ENCODE measurements around the gene MYO16.

Gene MYO16

DNA sequence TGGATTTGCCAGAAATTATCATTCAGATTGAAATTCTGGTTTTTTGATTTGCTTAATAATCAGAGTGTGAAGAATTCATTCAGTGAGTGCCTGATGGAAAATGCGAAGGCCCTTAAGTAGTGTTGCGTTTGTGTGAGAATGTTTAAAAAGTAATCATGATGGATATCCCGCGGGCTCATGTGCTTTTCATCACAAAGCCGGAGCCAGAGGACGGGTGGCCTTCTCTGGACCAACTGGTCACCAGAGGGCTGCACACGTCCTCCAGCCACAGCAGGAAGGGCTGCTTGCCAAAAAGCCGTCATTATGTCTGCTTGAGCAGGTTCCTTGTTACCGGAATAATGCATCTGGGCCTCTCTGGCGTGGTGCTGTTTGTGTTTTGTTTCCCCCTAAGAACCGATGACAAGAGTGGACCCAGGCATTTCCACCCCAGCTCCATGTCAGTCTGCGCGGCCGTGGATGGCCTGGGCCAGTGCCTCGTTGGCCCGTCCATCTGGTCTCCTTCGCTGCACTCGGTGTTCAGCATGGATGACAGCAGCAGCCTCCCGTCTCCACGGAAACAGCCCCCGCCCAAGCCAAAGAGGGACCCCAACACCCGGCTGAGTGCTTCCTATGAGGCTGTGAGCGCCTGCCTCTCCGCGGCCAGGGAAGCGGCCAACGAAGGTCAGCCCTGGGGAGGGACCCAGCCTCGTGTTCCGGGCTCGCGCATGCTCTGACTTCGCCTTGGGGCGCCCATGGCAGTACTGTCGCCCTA lies 497.7 kb downstream of the MYO16 start:
- DNase-seq (ENCODE audit: low read depth), result no peak

DNA sequence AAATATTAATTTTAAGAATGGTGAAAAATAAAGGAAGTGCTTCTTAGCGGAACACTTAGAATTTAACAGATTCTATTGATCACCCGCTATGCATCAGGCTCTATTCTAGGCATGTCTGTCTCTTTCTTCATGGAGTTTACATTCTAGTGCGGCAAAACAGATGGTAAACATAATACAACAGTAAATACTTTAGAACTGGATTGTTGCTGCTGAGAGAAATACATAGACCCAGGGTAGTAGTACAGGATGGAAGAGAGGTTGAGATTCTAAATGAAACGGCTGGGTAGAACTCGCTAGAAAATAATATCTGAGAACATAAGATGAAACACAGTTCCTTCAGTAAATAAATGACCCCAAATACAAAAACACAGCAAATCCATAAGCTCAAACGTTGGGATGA lies 498.7 kb downstream of the MYO16 start:
- DNase-seq (ENCODE audit: low read depth), result no peak

DNA sequence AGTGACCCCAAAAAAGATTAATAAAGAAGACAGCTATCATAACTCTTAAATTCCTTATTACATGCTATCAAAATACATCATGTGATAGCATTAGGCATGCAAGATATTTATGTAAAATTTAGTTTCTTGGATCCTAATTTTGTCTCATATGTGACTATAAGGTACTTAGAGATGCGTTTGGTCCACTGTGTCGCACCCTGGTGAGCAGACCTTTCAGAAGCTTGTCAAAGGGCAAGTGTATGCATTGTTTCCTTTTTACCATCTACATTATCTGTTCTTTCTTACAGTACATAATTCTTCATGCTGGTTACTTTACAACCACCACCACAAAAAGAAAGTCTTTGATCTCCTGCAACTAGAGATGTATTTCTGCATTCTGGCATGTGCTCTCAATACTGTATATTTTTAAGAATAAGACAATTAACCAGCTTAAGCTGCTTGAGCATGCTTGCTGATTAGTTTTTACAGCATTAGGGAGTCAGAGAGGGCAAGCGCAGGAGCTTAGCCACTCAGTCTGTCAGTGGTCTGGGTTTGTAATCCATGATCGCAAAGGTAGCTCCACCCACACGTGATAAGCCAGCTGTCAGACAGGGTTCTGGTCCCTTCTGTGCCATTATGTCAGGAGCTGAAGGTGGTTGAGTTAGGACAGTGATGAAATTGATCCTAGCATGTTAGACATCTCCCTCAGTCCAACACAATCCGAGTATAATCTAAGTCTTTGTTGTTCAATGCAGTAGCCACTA lies 500.9 kb downstream of the MYO16 start:
- no peak for DNase-seq (ENCODE audit: low read depth)

DNA sequence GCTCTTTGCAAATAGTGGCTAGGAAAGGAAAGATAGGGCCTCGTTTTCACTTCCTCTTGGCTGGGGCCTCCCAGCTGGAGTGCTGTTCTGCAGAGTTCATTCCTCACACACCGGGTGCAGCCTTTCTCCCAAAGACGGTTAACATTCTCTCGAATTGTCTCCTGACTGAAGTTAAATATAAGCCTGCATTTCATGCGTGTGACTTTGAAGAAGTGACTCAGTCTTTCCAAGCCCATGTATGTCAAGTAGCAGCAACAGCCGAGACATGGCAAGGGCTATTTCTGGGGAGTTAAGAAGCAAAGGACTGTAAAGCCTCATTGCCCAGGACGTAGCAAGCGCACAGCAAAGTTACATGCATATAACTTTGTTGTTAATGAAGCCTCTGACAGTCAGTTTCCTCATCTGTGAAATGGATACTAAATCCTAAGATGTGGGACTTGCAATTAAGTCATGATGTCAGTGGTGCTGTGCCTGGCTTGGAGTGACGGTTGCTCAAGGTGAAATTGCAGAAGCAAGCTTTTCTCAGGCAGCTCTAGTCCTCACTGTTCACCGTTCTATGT lies 502.4 kb downstream of the MYO16 start:
- DNase-seq (ENCODE audit: low read depth), result no peak

DNA sequence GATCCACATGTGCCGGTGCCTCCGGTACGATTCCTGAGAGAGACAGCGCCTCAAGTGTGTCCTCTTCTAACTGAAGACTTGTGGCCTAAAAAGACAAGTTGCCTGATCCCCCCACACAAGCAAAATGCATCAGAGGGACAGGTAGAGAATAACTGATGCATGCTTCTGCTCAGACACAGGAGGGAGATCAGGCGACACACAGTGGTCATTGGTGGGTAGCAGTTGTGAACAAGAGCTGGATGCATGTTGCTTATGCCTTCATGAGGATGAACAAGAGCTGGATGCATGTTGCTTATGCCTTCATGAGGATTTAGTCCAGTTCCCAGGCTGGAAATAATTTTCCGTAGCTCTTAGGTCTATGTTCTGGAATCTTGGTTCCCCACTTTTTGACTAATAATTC lies 505.6 kb downstream of the MYO16 start:
- no peak for DNase-seq (ENCODE audit: low read depth)

DNA sequence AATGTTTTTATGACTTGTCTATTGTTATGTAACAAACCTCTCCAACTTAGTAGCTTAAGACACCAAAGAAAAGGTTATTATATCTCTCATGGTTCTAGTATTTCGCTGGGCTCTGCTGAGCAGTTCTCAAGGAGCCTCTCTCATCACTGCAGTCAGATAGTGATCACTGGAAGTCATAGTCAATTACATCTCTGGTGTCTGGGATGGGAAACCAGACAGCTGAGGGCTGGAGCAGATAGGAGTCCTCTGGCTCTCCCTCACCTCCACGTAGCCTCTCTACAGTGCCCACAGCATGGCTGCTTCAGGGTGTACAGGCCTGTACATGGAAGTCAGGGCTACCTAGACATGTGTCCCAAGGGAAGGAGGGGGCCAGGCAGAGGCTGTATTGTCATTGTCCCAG lies 507.5 kb downstream of the MYO16 start:
- DNase-seq (ENCODE audit: low read depth), result no peak

DNA sequence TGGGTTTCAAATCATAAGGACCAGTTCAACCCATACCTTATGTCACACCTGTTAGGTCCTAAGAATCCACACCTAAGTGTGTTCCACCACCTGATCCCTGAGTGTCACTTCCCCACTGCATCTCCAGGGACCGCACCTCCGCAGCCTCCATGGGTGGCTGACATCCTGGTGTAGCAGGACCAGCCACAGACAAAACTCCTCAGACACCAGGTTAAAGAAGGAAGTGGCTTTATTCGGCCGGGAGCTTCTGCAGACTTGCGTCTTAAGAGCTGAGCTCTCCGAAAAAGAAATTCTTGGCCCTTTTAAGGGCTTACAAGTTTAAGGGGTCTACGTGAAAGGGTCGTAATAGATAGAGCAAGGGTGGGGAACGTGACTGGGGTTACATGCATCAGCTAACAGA lies 509.9 kb downstream of the MYO16 start:
- no peak for DNase-seq (ENCODE audit: low read depth)

DNA sequence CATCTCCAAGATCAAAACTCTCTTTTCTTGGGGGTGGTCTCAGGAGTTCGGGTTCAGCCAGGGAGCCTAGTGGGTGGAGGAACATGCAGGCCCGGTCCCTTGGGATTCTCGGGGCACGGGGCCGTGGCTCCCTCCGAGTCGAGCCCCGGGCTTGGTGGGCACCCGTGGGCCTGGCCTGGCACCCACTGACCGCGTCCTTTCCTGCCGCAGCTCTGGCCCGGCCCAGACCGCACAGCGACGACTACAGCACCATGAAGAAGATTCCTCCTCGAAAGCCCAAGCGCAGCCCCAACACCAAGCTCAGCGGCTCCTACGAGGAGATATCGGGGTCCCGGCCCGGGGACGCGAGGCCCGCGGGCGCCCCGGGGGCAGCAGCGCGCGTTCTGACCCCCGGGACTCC lies 510.6 kb downstream of the MYO16 start:
- DNase-seq (ENCODE audit: low read depth), result no peak

DNA sequence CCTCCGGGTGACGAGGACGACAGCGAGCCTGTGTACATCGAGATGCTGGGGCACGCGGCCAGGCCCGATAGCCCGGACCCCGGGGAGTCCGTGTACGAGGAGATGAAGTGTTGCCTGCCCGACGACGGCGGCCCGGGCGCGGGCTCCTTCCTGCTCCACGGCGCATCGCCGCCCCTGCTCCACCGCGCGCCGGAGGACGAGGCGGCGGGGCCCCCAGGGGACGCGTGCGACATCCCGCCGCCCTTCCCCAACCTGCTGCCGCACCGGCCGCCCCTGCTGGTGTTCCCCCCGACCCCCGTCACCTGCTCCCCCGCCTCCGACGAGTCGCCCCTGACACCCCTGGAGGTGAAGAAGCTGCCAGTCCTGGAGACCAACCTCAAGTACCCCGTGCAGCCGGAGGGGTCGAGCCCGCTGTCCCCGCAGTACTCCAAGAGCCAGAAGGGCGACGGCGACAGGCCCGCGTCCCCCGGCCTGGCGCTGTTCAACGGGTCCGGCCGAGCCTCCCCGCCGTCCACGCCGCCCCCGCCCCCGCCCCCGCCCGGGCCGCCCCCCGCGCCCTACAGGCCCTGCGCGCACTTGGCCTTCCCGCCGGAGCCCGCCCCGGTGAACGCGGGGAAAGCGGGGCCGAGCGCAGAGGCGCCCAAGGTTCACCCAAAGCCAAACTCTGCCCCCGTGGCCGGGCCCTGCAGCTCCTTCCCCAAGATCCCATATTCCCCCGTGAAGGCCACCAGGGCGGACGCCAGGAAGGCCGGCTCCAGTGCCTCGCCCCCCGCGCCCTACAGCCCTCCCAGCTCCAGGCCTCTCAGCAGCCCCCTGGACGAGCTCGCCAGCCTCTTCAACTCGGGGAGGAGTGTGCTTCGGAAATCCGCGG lies 511.3 kb downstream of the MYO16 start:
- DNase-seq (ENCODE audit: low read depth), result no peak

DNA sequence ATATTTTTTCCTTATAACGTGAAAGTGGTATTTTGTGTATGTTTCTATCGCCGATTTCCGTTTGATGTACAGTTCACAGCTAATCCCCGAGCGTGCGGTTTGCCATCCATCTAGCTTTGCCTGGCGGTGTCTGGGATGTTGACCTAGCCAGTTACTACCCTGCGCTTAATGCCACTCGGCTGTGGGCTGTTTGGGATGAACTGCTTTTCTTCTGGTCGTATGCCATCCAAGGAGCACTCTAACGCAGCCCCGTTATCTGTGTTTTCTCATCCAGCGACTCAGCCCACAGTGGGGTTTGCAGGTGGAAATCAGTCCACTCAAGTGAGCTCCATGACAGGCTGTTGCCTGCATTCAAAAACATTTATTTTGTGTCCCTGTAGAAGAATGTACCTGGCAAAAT lies 512.3 kb downstream of the MYO16 start:
- DNase-seq (ENCODE audit: low read depth), result no peak

DNA sequence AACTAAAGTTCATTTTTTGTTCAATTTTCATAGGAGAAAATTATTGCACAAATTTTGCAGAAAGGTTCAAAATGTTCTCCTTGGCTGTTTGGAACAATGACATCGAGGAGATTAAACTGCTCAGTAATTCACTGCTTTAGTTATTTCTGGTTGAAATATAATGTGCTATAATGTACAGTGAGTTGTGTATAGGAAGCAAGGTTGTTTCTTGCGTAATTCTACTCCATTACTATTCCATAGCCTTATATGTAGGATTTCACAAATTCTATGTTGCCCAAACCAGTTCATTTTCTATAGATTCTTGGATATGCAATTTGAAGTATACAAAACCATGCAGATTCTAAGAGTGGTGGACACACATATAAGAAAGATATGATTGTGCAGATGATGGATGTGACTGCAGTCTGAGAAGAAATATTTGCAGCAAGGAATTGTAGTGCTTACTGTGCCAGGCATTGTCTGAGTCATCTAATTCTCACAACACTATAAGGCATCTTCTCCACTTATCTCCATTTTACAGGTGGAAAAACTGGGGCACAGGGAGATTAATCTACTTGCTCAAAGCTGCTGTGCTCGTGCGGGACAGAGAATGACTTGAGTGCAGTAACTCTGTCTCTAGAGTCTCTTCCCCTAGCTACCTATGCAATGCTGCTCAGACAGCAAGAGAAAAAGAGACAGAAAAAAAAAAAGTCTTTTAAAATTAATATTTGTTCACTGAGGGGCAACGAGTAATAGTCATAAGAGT lies 515.5 kb downstream of the MYO16 start:
- no peak for DNase-seq (ENCODE audit: low read depth)

DNA sequence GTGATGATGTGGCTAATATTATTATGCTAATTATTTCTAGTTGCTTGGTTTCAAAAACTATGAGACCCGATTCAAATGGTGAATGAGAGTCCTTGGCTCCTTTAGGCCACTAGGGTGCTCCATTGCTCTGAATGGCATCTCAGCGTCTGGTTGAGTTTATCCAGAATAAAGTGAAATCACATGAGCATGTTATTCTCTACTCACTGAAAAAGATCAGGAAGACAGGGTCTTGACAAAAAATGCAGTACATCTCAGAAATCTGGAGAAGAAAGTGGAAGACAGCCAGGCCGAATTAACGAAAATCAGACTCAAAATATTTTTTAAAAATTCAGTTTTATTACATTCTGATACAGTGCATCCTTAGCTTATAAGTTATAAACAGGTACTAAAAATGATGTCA lies 516.2 kb downstream of the MYO16 start:
- no peak for DNase-seq (ENCODE audit: low read depth)

DNA sequence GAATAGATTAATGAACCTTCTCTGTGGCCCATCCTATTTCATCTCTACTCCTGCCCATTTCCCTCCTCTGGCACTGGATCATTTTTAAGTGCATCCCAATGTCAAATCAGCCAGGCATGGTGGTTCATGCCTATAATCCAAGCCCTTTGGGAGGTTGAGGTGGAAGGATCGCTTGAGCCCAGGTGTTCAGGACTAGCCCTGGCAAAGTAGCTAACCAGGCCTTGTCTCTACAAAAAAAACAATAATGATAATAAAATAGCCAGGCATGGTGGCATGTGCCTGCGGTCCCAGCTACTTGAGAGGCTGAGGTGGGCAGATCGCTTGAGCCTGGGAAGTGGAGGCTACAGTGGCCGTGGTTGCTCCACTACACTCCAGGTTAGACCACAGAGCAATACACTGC lies 517.0 kb downstream of the MYO16 start:
- DNase-seq (ENCODE audit: low read depth), result no peak

DNA sequence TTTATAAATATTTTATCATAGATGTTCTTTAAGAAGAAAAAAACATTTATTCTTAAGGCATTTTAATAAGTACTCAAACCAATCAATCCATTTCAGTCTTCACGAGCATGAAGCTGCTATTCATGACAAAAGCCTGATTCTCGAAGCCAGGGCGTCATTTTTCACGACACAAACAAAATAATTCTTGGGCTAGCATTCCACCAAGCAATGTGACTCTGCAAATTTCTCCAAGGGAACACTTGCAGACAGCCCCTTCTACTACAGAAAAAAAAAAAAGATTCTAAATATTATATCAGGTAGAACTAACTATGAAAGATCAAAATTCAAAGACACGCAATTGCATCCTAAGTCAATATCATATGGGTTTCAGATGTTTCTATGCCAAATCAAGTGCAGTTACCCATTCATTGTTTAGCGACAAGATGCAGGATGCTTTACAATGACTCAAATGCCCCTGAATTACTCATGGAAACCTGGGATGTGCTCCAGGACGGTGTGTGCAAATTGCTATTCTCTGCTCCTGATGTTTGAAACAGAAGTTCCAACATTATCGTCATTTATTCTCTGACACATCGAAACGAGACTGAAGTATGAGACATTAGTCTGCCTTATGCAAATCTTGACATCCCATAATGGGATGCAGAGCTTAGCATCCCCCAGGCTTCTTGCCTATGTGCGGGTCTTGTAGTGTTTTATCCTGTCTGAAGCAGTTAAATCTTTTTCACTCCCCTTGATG lies 517.7 kb downstream of the MYO16 start:
- DNase-seq (ENCODE audit: low read depth), result peak; percentile 80

DNA sequence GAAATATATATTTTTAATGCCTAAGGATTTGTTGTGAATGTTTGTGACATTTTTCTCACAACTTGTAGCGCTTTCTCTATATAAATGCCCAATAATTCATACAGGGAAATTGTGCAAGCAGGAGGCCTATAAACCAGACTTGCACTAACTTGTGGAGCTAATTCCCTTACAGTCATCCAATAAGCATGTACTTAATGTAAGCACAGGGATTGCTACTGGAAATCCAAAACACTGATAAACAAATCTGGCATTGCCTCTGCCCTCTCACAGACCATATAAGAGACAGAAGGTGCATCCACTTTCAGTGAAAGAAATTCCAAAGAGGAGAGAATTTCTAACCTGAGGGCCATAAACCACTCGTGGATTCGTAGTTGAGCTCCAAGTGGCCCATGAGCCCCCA lies 518.8 kb downstream of the MYO16 start:
- no peak for DNase-seq (ENCODE audit: low read depth)

DNA sequence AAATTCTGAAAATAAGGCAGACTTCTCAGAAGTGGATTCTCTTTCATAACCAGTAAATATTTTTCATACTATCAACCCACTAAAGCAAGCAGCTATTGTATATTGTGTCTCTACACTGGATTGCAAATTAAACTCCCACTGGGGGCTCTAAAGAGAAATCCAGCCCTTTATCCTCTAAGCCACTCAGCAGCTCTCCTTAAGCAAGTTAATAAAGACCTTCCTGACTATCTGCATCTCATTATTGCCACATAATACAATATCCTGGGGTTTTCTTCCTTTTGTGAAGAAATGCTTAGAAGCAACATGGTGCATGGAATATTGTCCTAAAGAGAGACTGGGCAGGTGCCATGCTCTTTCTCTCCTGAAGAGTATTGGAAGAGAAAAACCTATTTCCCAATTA lies 521.3 kb downstream of the MYO16 start:
- no peak for DNase-seq (ENCODE audit: low read depth)

DNA sequence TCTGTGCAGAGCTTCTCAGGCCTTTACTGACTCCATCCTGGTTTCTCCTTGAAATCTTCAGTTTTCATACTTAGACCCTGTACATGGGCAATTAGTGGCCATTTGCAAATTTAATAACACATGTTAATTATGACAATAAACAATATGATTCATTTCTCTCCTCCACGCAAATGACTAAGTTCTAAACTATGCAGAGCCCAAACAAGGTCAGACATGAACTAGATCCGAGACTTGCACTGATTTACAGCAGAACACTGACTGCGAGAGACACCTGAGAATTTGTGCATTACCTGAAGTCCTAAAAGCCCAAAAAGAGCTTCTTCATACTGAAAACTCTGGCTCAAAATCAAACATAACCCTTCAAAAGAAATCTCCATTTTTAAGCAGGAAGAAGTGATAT lies 521.8 kb downstream of the MYO16 start:
- no peak for DNase-seq (ENCODE audit: low read depth)

DNA sequence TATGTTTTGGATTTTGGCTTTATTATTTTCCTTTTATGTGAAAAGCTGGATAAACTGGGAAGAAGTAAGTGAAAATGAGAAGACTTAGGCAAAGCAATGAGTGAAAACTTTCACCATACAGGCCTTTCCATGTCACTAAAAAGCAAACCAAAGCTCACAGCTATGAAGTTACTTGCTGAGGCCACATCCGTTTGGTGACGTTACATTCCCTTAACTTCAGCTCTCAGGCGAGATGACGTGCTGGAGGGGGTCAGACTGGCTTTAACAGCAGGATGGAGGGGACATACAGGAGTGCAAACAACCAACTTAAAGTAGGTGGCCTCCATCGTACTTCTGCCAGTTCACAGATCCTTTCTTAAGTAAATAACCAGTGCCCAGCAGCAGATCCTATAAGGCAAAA lies 522.3 kb downstream of the MYO16 start:
- DNase-seq (ENCODE audit: low read depth), result no peak

DNA sequence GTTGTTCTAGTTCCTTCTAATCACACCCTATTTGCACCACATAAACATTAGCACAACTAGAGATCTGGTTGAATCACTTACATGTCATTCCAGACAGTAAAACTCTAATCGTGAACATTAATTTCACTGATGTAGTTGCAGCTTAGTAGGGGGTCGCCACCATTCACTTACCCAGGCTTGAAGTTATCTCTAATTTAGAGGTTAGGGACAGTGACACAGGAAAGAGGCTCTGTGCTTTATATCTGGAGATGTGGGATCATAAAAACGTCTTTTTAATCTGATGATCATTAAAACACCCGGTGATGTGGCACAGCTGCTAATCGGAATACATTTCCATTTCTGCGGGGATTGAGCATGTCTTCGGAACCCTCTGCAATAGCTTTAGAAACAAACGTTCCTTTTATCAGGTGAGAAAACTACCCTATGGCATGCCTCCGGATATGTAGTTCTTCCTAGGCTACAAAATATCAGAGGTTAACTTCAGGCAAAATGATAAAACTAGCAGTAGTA lies 523.0 kb downstream of the MYO16 start:
- no peak for DNase-seq (ENCODE audit: low read depth)

DNA sequence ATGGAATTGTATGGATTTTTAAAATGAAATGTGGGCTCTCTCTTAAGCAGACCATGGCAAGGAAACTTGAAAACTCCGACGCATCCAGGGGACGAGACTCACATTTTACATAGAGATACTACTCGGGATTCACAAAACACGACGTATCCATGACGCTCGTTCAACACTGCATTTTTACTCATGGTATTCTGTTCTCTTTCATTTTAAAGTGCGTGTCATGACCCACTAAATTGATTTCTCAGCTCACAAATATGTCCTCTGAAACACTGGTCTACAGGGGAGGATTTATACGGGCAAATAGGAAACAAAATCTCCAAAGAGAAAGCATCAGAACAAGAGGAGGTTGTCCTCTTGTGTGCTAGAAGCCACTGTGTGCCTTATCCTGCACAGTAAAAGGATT lies 523.5 kb downstream of the MYO16 start:
- no peak for DNase-seq (ENCODE audit: low read depth)

DNA sequence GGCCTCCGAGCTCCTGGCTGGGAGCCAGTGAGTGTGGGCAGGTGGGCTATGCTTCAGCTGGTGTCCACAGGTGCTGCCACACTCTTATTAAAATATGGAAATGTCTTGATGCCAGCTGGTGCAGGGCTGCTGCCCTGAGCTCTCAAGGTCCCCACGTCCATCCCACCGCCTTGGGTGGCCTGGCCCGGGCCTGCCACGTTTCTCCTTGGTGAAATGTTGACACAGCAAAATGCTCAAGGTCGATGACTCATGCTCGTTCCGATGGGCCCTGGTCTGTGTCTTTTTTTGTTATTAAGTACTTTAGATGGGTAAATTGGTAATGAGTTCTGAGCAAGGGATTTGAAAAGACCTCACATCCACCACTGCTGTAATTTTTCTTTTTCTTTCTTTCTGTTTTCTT lies 524.7 kb downstream of the MYO16 start:
- no peak for DNase-seq (ENCODE audit: low read depth)

Measured in HS-5 (cell line).